Esophagus (tissue), 2 donors: Measurements from ENCODE around the gene IFNGR2. TPM values are rescaled to one million over a fixed set of nuclear protein-coding genes. Genes with fewer than 3 reads are reported as not detected.

ENCODE experiments used
- H3K27ac ChIP-seq, 2 donors: one replicate each; pipeline ENCODE4 v1.5.1; 2013; ENCODE audit warnings: low read depth in 2 of 2, mild to moderate bottlenecking in 2 of 2, inconsistent platforms in 1 of 2, low read length in 1 of 2, moderate library complexity in 1 of 2
- H3K27me3 ChIP-seq, 2 donors: one replicate each; pipeline ENCODE4 v1.6.1; 2013; ENCODE audit warnings: low read length in 2 of 2, control low read depth in 1 of 2, mild to moderate bottlenecking in 1 of 2; ENCODE audit not compliant: insufficient read depth in 2 of 2, control insufficient read depth in 1 of 2
- H3K36me3 ChIP-seq, 2 donors: one replicate each; pipeline ENCODE4 v1.6.1; 2013; ENCODE audit warnings: low read length in 1 of 2; ENCODE audit not compliant: control insufficient read depth in 2 of 2, insufficient read depth in 2 of 2
- H3K4me1 ChIP-seq, 2 donors: one replicate each; pipeline ENCODE4 v1.6.1; 2013; ENCODE audit warnings: low read length in 1 of 2; ENCODE audit not compliant: control insufficient read depth in 2 of 2, insufficient read depth in 2 of 2
- H3K4me3 ChIP-seq, 2 donors: one replicate each; pipeline ENCODE4 v1.5.1; 2013; ENCODE audit warnings: low read length in 2 of 2, mild to moderate bottlenecking in 2 of 2, low read depth in 1 of 2, moderate library complexity in 1 of 2
- H3K9me3 ChIP-seq, 2 donors: one replicate each; pipeline ENCODE4 v1.6.1; 2013; ENCODE audit warnings: mild to moderate bottlenecking in 2 of 2, low read depth in 1 of 2, low read length in 1 of 2, moderate library complexity in 1 of 2; ENCODE audit not compliant: control insufficient read depth in 2 of 2, insufficient read depth in 1 of 2
- WGBS, 2 donors: extraction: QIAGEN DNeasy Blood & Tissue Kit; methylation state at CpG; one replicate each; pipeline ENCODE4 v1.1.7; 2013; 5-methylcytosine and 5-hydroxymethylcytosine counted together
- polyA plus RNA-seq, 2 donors: library from polyadenylated mRNA; stranded (reverse); fragments of 200-250 nt; gene quantifications; one replicate each; pipeline ENCODE4 v1.2.3, GENCODE V29; 2013
- donor health status: healthy with polysubstance abuse.
- donor health status: Bipolar disorder and iron deficiency.

The IFNGR2 gene
- polyA plus RNA-seq, 2 donors: 44.9 to 52.5 TPM

- no peaks in the 10 kb centered on the region for H3K9me3 ChIP-seq
- H3K36me3 ChIP-seq: no peaks in the 10 kb centered on the region
- WGBS, 2 donors: 95 to 98% methylated on average over 2 of the region's 2 CpGs
- H3K4me3 ChIP-seq: no peak overlapping the region
- no peaks in the 10 kb centered on the region for H3K27me3 ChIP-seq
- H3K4me1 ChIP-seq: peaks cover 0 to 3% of the 10 kb centered on the region in 2 donors
- no peak overlapping the region for H3K27ac ChIP-seq
Observed at GRCh38 chr21:33470701-33471100, 67.5 kb downstream of the IFNGR2 start.

GRCh38 chr21:33473344-33473743, 70.1 kb downstream of the IFNGR2 start:
- H3K27me3 ChIP-seq: no peaks in the 10 kb centered on the region
- H3K4me1 ChIP-seq: peaks cover 2 to 3% of the 10 kb centered on the region in 2 donors
- no peaks in the 10 kb centered on the region for H3K36me3 ChIP-seq
- H3K27ac ChIP-seq: no peak overlapping the region
- H3K4me3 ChIP-seq: no peak overlapping the region
- no peaks in the 10 kb centered on the region for H3K9me3 ChIP-seq
- 96 to 97% methylated on average over 3 of the region's 3 CpGs for WGBS, 2 donors

- Histone ChIP-seq H3K36me3 (no peaks in the 10 kb centered on the region), H3K27ac (no peak overlapping the region), H3K9me3 (peaks cover 0 to 2% of the 10 kb centered on the region in 2 donors), H3K4me3 (no peak overlapping the region), H3K27me3 (no peaks in the 10 kb centered on the region), H3K4me1 (peaks cover 2 to 3% of the 10 kb centered on the region in 2 donors)
- WGBS, 2 donors: 85 to 87% methylated on average over 7 of the region's 7 CpGs
Observed at GRCh38 chr21:33477066-33477465, 73.9 kb downstream of the IFNGR2 start.

- H3K36me3 ChIP-seq: no peaks in the 10 kb centered on the region
- peak overlapping the region in 1 of 2 donors; percentile 93 for H3K4me3 ChIP-seq
- peaks cover 0 to 2% of the 10 kb centered on the region in 2 donors for H3K9me3 ChIP-seq
- no peaks in the 10 kb centered on the region for H3K27me3 ChIP-seq
- H3K27ac ChIP-seq: peak overlapping the region in 1 of 2 donors; percentile 98
- peaks cover 2 to 3% of the 10 kb centered on the region in 2 donors for H3K4me1 ChIP-seq
- 56 to 59% methylated on average over 9 of the region's 9 CpGs for WGBS, 2 donors
Observed at GRCh38 chr21:33478182-33478581, 75.0 kb downstream of the IFNGR2 start.

- Histone ChIP-seq H3K36me3 (no peaks in the 10 kb centered on the region), H3K4me3 (peak overlapping the region; percentile 89 to 93), H3K9me3 (peaks cover 0 to 2% of the 10 kb centered on the region in 2 donors), H3K4me1 (peaks cover 2 to 3% of the 10 kb centered on the region in 2 donors), H3K27ac (peak overlapping the region; percentile 96 to 98), H3K27me3 (no peaks in the 10 kb centered on the region)
- 0% methylated on average over 54 to 68 of the region's 68 CpGs for WGBS, 2 donors
Observed at GRCh38 chr21:33478935-33479678, 75.9 kb downstream of the IFNGR2 start.

- Histone ChIP-seq H3K4me1 (peaks cover 2 to 3% of the 10 kb centered on the region in 2 donors), H3K27me3 (no peaks in the 10 kb centered on the region), H3K27ac (peak within 1 kb of the TSS; percentile 96 to 98), H3K36me3 (no peaks in the 10 kb centered on the region), H3K9me3 (peaks cover 0 to 2% of the 10 kb centered on the region in 2 donors), H3K4me3 (peak within 1 kb of the TSS; percentile 89 to 93)
- 0 to 1% methylated on average over 82 to 93 of the region's 93 CpGs for WGBS, 2 donors
Observed at GRCh38 chr21:33479679-33480480, 76.7 kb downstream of the IFNGR2 start, which contains the start of gene TMEM50B. TSS of gene TMEM50B (minus strand) at chr21:33479974. CDS start at chr21:33468885, 11,089 bp downstream.

- Histone ChIP-seq H3K36me3 (no peaks in the 10 kb centered on the region), H3K9me3 (peaks cover 0 to 2% of the 10 kb centered on the region in 2 donors), H3K4me3 (peak overlapping the region; percentile 67 to 93), H3K27me3 (no peaks in the 10 kb centered on the region), H3K27ac (peak overlapping the region; percentile 89 to 96), H3K4me1 (peaks cover 0 to 2% of the 10 kb centered on the region in 2 donors)
- 21 to 22% methylated on average over 17 of the region's 17 CpGs for WGBS, 2 donors
Observed at GRCh38 chr21:33480481-33481103, 77.4 kb downstream of the IFNGR2 start.

- no peaks in the 10 kb centered on the region for H3K27me3 ChIP-seq
- peaks cover 0 to 2% of the 10 kb centered on the region in 2 donors for H3K4me1 ChIP-seq
- H3K4me3 ChIP-seq: peak overlapping the region in 1 of 2 donors; percentile 93
- no peaks in the 10 kb centered on the region for H3K36me3 ChIP-seq
- 85 to 92% methylated on average over 9 of the region's 9 CpGs for WGBS, 2 donors
- no peak overlapping the region for H3K27ac ChIP-seq
- peaks cover 0 to 2% of the 10 kb centered on the region in 2 donors for H3K9me3 ChIP-seq
Observed at GRCh38 chr21:33481314-33481943, 78.2 kb downstream of the IFNGR2 start.
